HepG2 (cell line): ENCODE data around the gene DHX16. TPM values are rescaled to one million over a fixed set of nuclear protein-coding genes. Genes with fewer than 3 reads are reported as not detected.

Experiments
- ATAC-seq: fragments of 200-7000 bp; cut with Tn5 transposase; 3 replicates; pipeline ENCODE4 v1.9.1; 2020; ENCODE audit warnings: mild to moderate bottlenecking, moderate library complexity
- BruUV-seq: library from RNA; stranded (reverse); fragments of 400-500 nt; replicated peaks from 2 replicates; lab custom pipeline; 2021; lab: Mats Ljungman, UMichigan
- CTCF ChIA-PET: fragments of 300-600 bp; formaldehyde crosslinking; extraction: SDS; loops from one replicate; lab custom pipeline; 2021; ENCODE audit warnings: low total read pairs, inconsistent platforms, low intra/inter-chr PET ratio; lab: Yijun Ruan, JAX
- POLR2A ChIA-PET: fragments of 350-600 bp; sonication (Branson Sonifier 250); formaldehyde crosslinking; loops from one replicate; lab custom pipeline; 2020; ENCODE audit warnings: antibody characterized with exemption, inconsistent platforms; lab: Yijun Ruan, JAX
- DNase-seq: peaks from one replicate; pipeline ENCODE4 v3.0.0-alpha.2; 2015; ENCODE audit warnings: low spot score
- FAIRE-seq: peaks from 3 replicates; lab custom pipeline; 2011; peaks lifted over from hg19 to GRCh38; lab: Jason Lieb, UNC
- H2AFZ ChIP-seq: one replicate; pipeline ENCODE4 v1.6.1; 2011; ENCODE audit warnings: low read length, inconsistent platforms
- H3K27ac ChIP-seq: fragments of 300-600 bp; 3 replicates; pipeline ENCODE4 v1.8.0; 2011; ENCODE audit warnings: mixed run types, mild to moderate bottlenecking, mixed read lengths, low read length, inconsistent platforms; ENCODE audit not compliant: insufficient read depth; ENCODE audit errors: extremely low read length
- H3K27me3 ChIP-seq, 2 experiments: fragments of 200-600 bp in 1 of 2; 2 replicates in 1 of 2; 3 replicates in 1 of 2; pipeline versions ENCODE4 v1.6.0 to v1.8.0; 2011; ENCODE audit warnings: low read length in 2 of 2, mild to moderate bottlenecking in 2 of 2, moderate library complexity in 2 of 2, inconsistent platforms in 1 of 2; ENCODE audit not compliant: insufficient read depth in 2 of 2, control insufficient read depth in 1 of 2
- H3K36me3 ChIP-seq, 2 experiments: fragments of 200-600 bp in 1 of 2; replicated peaks in 1 of 2; 2 replicates in 1 of 2; 3 replicates in 1 of 2; pipeline versions ENCODE4 v1.5.1 to v1.8.0; 2011; ENCODE audit warnings: low read length in 2 of 2, inconsistent platforms in 1 of 2; ENCODE audit not compliant: insufficient read depth in 2 of 2, control insufficient read depth in 1 of 2
- H3K4me1 ChIP-seq: 2 replicates; pipeline ENCODE4 v1.5.1; 2012; ENCODE audit warnings: low read length, inconsistent platforms; ENCODE audit not compliant: insufficient read depth
- H3K4me2 ChIP-seq: 2 replicates; pipeline ENCODE4 v1.6.0; 2011; ENCODE audit warnings: low read depth, low read length, inconsistent platforms
- H3K4me3 ChIP-seq, 3 experiments: fragments of 200-600 bp in 1 of 3; sonication (generic), shearing (Covaris generic) in 1 of 3; replicated peaks in 1 of 3; 2 replicates each; pipeline ENCODE4 v1.5.1; 2011 to 2016; ENCODE audit warnings: low read length in 3 of 3, inconsistent platforms in 2 of 3, low read depth in 2 of 3, mild to moderate bottlenecking in 2 of 3, control low read depth in 1 of 3, mixed read lengths in 1 of 3; ENCODE audit not compliant: insufficient read depth in 1 of 3
- H3K79me2 ChIP-seq: one replicate; pipeline ENCODE4 v1.6.1; 2011; ENCODE audit warnings: low read length, inconsistent platforms; ENCODE audit not compliant: insufficient read depth
- H3K9ac ChIP-seq: 2 replicates; pipeline ENCODE4 v1.6.0; 2011; ENCODE audit warnings: mild to moderate bottlenecking, low read depth, low read length, inconsistent platforms; ENCODE audit not compliant: insufficient read depth
- H3K9me3 ChIP-seq: 2 replicates; pipeline ENCODE4 v1.5.1; 2012; ENCODE audit warnings: mild to moderate bottlenecking, low read length
- H4K20me1 ChIP-seq: 2 replicates; pipeline ENCODE4 v1.6.0; 2011; ENCODE audit warnings: inconsistent platforms, mild to moderate bottlenecking, low read length, moderate library complexity; ENCODE audit not compliant: insufficient read depth
- KIAA2018 ChIP-seq: sonication (generic); formaldehyde crosslinking; IDR thresholded peaks from 2 replicates; pipeline ENCODE4 v1.5.0; 2020; ENCODE audit warnings: mild to moderate bottlenecking, missing genetic modification reagents, borderline replicate concordance
- MLX ChIP-seq: IDR thresholded peaks from 2 replicates; pipeline ENCODE4 v1.6.1; 2016
- RAD21 ChIP-seq: fragments of 450-650 bp; formaldehyde crosslinking; IDR thresholded peaks from 2 replicates; pipeline ENCODE4 v1.5.0; 2020; ENCODE audit warnings: mild to moderate bottlenecking
- SAFB2 ChIP-seq: sonication (generic); formaldehyde crosslinking; IDR thresholded peaks from 2 replicates; pipeline ENCODE4 v1.5.1; 2020; ENCODE audit warnings: missing genetic modification reagents, low read depth, mild to moderate bottlenecking, borderline replicate concordance
- ZFY ChIP-seq: sonication (generic); formaldehyde crosslinking; IDR thresholded peaks from 2 replicates; pipeline ENCODE4 v1.4.0; 2020; ENCODE audit warnings: missing genetic modification reagents
- WGBS: methylation state at CpG from one replicate; pipeline ENCODE4 v1.1.6; 2017; ENCODE audit warnings: low lambda C conversion rate; 5-methylcytosine and 5-hydroxymethylcytosine counted together
- in situ Hi-C: cut with HindIII; loops from 2 replicates; pipeline ENCODE4 v1.10.0; 2017; ENCODE audit warnings: low pct_unique_long_range_greater_than_20kb; ENCODE audit not compliant: extremely low pct_ligation_motif_present
- intact Hi-C: fragments of 100-400 bp; cut with micrococcal nuclease; formaldehyde crosslinking; loops from one replicate; pipeline ENCODE4 v1.10.0; 2022; ENCODE audit not compliant: unreplicated experiment
- polyA plus RNA-seq, 8 experiments: library from polyadenylated mRNA; depleted of rRNA in 3 of 8; stranded (reverse) in 7 of 8; unstranded in 1 of 8; fragments of >200 nt; fragmentation: Illumina TruSeq in 4 of 8; extraction: Trizol in 4 of 8; gene quantifications; 2 replicates each; pipeline versions ENCODE4 v1.2.1 to v1.2.3, GENCODE V29; 2011 to 2016; ENCODE audit warnings: low read depth in 4 of 8, missing spikeins in 1 of 8, mixed read lengths in 1 of 8; ENCODE audit not compliant: insufficient read depth in 1 of 8
- total RNA-seq, 5 experiments: library from RNA; depleted of rRNA; stranded (reverse); fragments of >200 nt; fragmentation: Illumina TruSeq; extraction: Trizol; gene quantifications; 2 replicates each; pipeline ENCODE4 v1.2.3, GENCODE V29; 2016; ENCODE audit warnings: low read depth in 1 of 5

The DHX16 gene
- total and polyA plus RNA-seq, 2 of the 13 experiments (the other 11 are each of a cell fraction or from before 2014, with no cell fraction given): 57.0 to 58.5 TPM

GRCh38 chr6:30625511-30625910 lies 47.3 kb downstream of the DHX16 start:
- no peak for ATAC-seq
- H3K4me2 ChIP-seq: no peak overlapping the region
- TF ChIP-seq MLX (CRISPR knock-in tag) (no peak), ZFY (no peak), SAFB2 (CRISPR knock-in tag) (no peak), RAD21 (CRISPR knock-in tag) (no peak), KIAA2018 (no peak)
- TF ChIP-seq, all 625 proteins: peak for 0
- in situ Hi-C loops: loop anchor here (5.0 kb wide), 1 partner anchor 47 kb away; the partner anchor contains the start of gene DHX16
- no peak overlapping the region for H2AFZ ChIP-seq
- ChIA-PET POLR2A (interaction anchor here (1.0 to 2.4 kb wide), 4 partner anchors 8 to 114 kb away, joined by 3 to 36 read pairs (median 14); partner anchors contain the start of genes DHX16, MRPS18B and PPP1R10), CTCF (interaction anchor here (3.1 kb wide), 1 partner anchor 48 kb away, joined by 21 read pairs; the partner anchor contains the start of gene DHX16)
- no peak overlapping the region for H3K4me3 ChIP-seq
- peaks cover 9% of the 10 kb centered on the region for H3K79me2 ChIP-seq
- H3K9ac ChIP-seq: no peak overlapping the region
- H3K9me3 ChIP-seq: no peaks in the 10 kb centered on the region
- FAIRE-seq (no peak), DNase-seq (no peak)
- H3K27ac ChIP-seq: no peak overlapping the region
- WGBS: 98% methylated on average over 8 of the region's 8 CpGs
- no peaks in the 10 kb centered on the region for H4K20me1 ChIP-seq
- no peaks in the 10 kb centered on the region; a peak in 1 of 5 replicates for H3K27me3 ChIP-seq
- no TSS peak for BruUV-seq
- intact Hi-C loops: no loop called here
- peaks cover 23 to 56% of the 10 kb centered on the region in 2 experiments for H3K36me3 ChIP-seq
- H3K4me1 ChIP-seq: peaks cover 17% of the 10 kb centered on the region
